WTC11 (cell line): ENCODE measurements around the gene SUMF1. TPM values are rescaled to one million over a fixed set of nuclear protein-coding genes. Genes with fewer than 3 reads are reported as not detected.

ENCODE experiments used
- ATAC-seq: fragments of 200-7000 bp; cut with Tn5 transposase; 2 replicates; pipeline ENCODE4 v1.10.0; 2021; ENCODE audit warnings: mild to moderate bottlenecking, moderate library complexity
- CTCF ChIA-PET: fragments of 300-600 bp; sonication (Branson Sonifier 250); formaldehyde crosslinking; loops from one replicate; lab custom pipeline; 2021; ENCODE audit warnings: antibody characterized with exemption; lab: Charles Lee
- POLR2A ChIA-PET: fragments of 350-600 bp; sonication (Branson Sonifier 250); formaldehyde crosslinking; loops from one replicate; lab custom pipeline; 2021; ENCODE audit warnings: antibody characterized with exemption; lab: Charles Lee
- DNase-seq: peaks from one replicate; pipeline ENCODE4 v3.0.0; 2021; ENCODE audit warnings: low spot score
- H3K27ac Mint-ChIP-seq: 2 replicates; pipeline ENCODE4 v1.8.0; 2021; ENCODE audit warnings: mixed read lengths
- H3K27me3 Mint-ChIP-seq: 2 replicates; pipeline ENCODE4 v1.8.0; 2021; ENCODE audit warnings: low read depth, mild to moderate bottlenecking, moderate library complexity, mixed read lengths
- H3K36me3 Mint-ChIP-seq: 2 replicates; pipeline ENCODE4 v1.8.0; 2021; ENCODE audit warnings: mixed read lengths
- H3K4me1 Mint-ChIP-seq: 2 replicates; pipeline ENCODE4 v1.8.0; 2022; ENCODE audit warnings: mixed read lengths
- H3K4me3 Mint-ChIP-seq: 2 replicates; pipeline ENCODE4 v1.8.0; 2021; ENCODE audit warnings: mild to moderate bottlenecking, moderate library complexity, mixed read lengths
- H3K9me3 Mint-ChIP-seq: 2 replicates; pipeline ENCODE4 v1.8.0; 2021; ENCODE audit warnings: mixed read lengths
- AR ChIP-seq: fragments of 250-450 bp; sonication (Bioruptor Pico); IDR thresholded peaks from 2 replicates; pipeline ENCODE4 v1.9.0; 2021; ENCODE audit warnings: mild to moderate bottlenecking
- ATF2 ChIP-seq: sonication (generic); formaldehyde crosslinking; IDR thresholded peaks from 2 replicates; pipeline ENCODE4 v1.8.1; 2022; ENCODE audit warnings: low read depth, missing genetic modification reagents, borderline replicate concordance
- FOXJ3 ChIP-seq: sonication (generic); formaldehyde crosslinking; IDR thresholded peaks from 2 replicates; pipeline ENCODE4 v1.9.0; 2021; ENCODE audit warnings: missing genetic modification reagents, mild to moderate bottlenecking, borderline replicate concordance
- GABPB1 ChIP-seq: sonication (generic); formaldehyde crosslinking; IDR thresholded peaks from 2 replicates; pipeline ENCODE4 v1.8.1; 2023; ENCODE audit warnings: mild to moderate bottlenecking, missing genetic modification reagents
- KAT7 ChIP-seq: sonication (generic); formaldehyde crosslinking; IDR thresholded peaks from 2 replicates; pipeline ENCODE4 v1.8.1; 2023; ENCODE audit warnings: missing genetic modification reagents, mild to moderate bottlenecking, borderline replicate concordance
- MXD4 ChIP-seq: fragments of 250-450 bp; sonication (Bioruptor Pico); IDR thresholded peaks from 2 replicates; pipeline ENCODE4 v1.8.0; 2021; ENCODE audit warnings: mild to moderate bottlenecking, moderate library complexity, borderline replicate concordance
- PRRX2 ChIP-seq: fragments of 250-450 bp; sonication (Bioruptor Pico); IDR thresholded peaks from 2 replicates; pipeline ENCODE4 v1.8.0; 2021; ENCODE audit warnings: mild to moderate bottlenecking
- SP1 ChIP-seq: sonication (generic); formaldehyde crosslinking; conservative IDR thresholded peaks from 2 replicates; pipeline ENCODE4 v1.8.1; 2022; ENCODE audit warnings: missing genetic modification reagents
- ZNF219 ChIP-seq: sonication (generic); formaldehyde crosslinking; IDR thresholded peaks from 2 replicates; pipeline ENCODE4 v1.8.0; 2023; ENCODE audit warnings: missing genetic modification reagents, mild to moderate bottlenecking, borderline replicate concordance
- ZNF232 ChIP-seq: sonication (generic); formaldehyde crosslinking; IDR thresholded peaks from 2 replicates; pipeline ENCODE4 v1.8.0; 2022; ENCODE audit warnings: mild to moderate bottlenecking, missing genetic modification reagents
- ZNF671 ChIP-seq: fragments of 250-450 bp; sonication (Bioruptor Pico); IDR thresholded peaks from 2 replicates; pipeline ENCODE4 v1.8.0; 2021; ENCODE audit warnings: mild to moderate bottlenecking
- ZSCAN18 ChIP-seq: fragments of 250-450 bp; sonication (Bioruptor Pico); IDR thresholded peaks from 2 replicates; pipeline ENCODE4 v2.1.2; 2022; ENCODE audit warnings: mild to moderate bottlenecking, moderate library complexity
- total RNA-seq: library from RNA; stranded (reverse); gene quantifications from 3 replicates; pipeline ENCODE4 v1.2.3, GENCODE V29; 2021
- TF ChIP-seq, protein P1 (sequence below): sonication (generic); formaldehyde crosslinking; IDR thresholded peaks from 2 replicates; pipeline ENCODE4 v1.8.1; 2022; ENCODE audit warnings: low read depth, mild to moderate bottlenecking, moderate library complexity, missing genetic modification reagents, borderline replicate concordance
- TF ChIP-seq, protein P2 (sequence below): sonication (generic); formaldehyde crosslinking; IDR thresholded peaks from 2 replicates; pipeline ENCODE4 v1.8.1; 2023; ENCODE audit warnings: mild to moderate bottlenecking, missing genetic modification reagents, moderate library complexity
- TF ChIP-seq, protein P3 (sequence below): sonication (generic); formaldehyde crosslinking; IDR thresholded peaks from 2 replicates; pipeline ENCODE4 v1.8.0; 2022; ENCODE audit warnings: mild to moderate bottlenecking, missing genetic modification reagents
- TF ChIP-seq, protein P4 (sequence below): sonication (generic); formaldehyde crosslinking; IDR thresholded peaks from 2 replicates; pipeline ENCODE4 v1.8.1; 2023; ENCODE audit warnings: mild to moderate bottlenecking, missing genetic modification reagents

SUMF1 gene
- total RNA-seq, 1 experiment from 2014 or later = 10.4 TPM

GRCh38 chr3:4514321-4514720 is 47.3 kb upstream of the SUMF1 start (continued):
- no peak for TF ChIP-seq ATF2 (CRISPR knock-in tag)
- no peak for TF ChIP-seq ZSCAN18 (CRISPR knock-in tag)
- TF ChIP-seq, all 79 proteins: peak for 0

- H3K4me3 Mint-ChIP-seq = no peak overlapping the region
- no peaks in the 10 kb centered on the region for H3K9me3 Mint-ChIP-seq
- peaks cover 38% of the 10 kb centered on the region for H3K4me1 Mint-ChIP-seq
- TF ChIP-seq MXD4 (CRISPR knock-in tag) (no peak), AR (CRISPR knock-in tag) (no peak), PRRX2 (CRISPR knock-in tag) (no peak), GABPB1 (CRISPR knock-in tag) (no peak), ZNF671 (CRISPR knock-in tag) (no peak), SP1 (CRISPR knock-in tag) (no peak), KAT7 (CRISPR knock-in tag) (no peak), ZNF232 (no peak), FOXJ3 (CRISPR knock-in tag) (no peak)
- TF ChIP-seq, protein P1, sequence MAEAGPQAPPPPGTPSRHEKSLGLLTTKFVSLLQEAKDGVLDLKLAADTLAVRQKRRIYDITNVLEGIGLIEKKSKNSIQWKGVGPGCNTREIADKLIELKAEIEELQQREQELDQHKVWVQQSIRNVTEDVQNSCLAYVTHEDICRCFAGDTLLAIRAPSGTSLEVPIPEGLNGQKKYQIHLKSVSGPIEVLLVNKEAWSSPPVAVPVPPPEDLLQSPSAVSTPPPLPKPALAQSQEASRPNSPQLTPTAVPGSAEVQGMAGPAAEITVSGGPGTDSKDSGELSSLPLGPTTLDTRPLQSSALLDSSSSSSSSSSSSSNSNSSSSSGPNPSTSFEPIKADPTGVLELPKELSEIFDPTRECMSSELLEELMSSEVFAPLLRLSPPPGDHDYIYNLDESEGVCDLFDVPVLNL = no peak
- TF ChIP-seq, protein P2, sequence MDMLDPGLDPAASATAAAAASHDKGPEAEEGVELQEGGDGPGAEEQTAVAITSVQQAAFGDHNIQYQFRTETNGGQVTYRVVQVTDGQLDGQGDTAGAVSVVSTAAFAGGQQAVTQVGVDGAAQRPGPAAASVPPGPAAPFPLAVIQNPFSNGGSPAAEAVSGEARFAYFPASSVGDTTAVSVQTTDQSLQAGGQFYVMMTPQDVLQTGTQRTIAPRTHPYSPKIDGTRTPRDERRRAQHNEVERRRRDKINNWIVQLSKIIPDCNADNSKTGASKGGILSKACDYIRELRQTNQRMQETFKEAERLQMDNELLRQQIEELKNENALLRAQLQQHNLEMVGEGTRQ = no peak
- ChIA-PET CTCF (interaction anchor here (0.6 to 3.4 kb wide), 5 partner anchors 10 to 163 kb away, joined by 3 to 14 read pairs (median 3); partner anchors contain the start of gene ITPR1), POLR2A (no interaction called here)
- DNase-seq (no peak), ATAC-seq (no peak; the same call in 1 of the 2 replicates)
- H3K27me3 Mint-ChIP-seq = no peaks in the 10 kb centered on the region
- H3K27ac Mint-ChIP-seq = no peak overlapping the region
- H3K36me3 Mint-ChIP-seq = no peaks in the 10 kb centered on the region
Observed at GRCh38 chr3:4512895-4513616, 46.0 kb upstream of the SUMF1 start.

DNA sequence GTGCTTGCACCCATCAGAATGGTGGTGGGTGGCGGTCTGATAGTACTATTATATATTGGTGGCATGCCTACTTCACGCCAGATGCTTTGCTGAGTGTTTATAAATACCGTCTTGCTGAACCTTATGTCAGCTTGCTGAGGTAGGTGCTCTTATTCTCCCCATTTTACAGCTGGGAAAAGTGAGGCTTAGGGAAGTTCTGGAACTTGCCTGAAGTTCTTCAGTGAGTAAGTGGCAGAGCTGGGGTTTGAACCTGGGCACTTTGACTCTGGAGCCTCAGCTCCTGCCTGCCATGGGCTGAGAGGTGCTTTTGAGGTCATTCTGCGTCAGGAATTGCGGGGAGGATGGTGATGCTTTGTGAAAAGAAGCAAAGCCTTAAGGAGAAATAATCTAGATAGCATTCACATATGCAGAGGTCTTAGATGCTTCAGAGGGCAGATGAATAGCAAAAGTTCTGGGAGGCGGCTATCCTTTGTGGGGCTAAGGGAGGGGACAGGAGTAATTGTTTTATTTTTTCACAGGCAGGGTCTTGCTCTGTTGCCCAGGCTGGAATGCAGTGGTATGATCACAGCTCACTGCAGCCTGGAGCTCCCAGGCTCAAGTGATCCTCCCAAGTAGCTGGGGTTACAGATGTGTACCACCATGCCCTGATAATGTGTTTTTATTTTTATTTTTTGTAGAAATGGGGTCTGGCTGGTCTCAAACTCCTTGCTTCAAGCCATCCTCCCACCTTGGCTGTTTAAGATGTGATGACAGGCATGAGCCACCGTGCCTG is 44.6 kb upstream of the SUMF1 start:
- H3K36me3 Mint-ChIP-seq = no peaks in the 10 kb centered on the region
- no peak overlapping the region for H3K27ac Mint-ChIP-seq
- ChIA-PET CTCF (interaction anchor here (3.4 kb wide), 1 partner anchor 18 kb away, joined by 14 read pairs; the partner anchor contains the start of gene ITPR1), POLR2A (interaction anchor here (2.0 kb wide), 1 partner anchor 18 kb away, joined by 9 read pairs; the partner anchor contains the start of gene ITPR1)
- no peaks in the 10 kb centered on the region for H3K27me3 Mint-ChIP-seq
- DNase-seq = no peak
- H3K9me3 Mint-ChIP-seq = no peaks in the 10 kb centered on the region
- no peak for ATAC-seq
- H3K4me3 Mint-ChIP-seq = no peak overlapping the region
- peaks cover 42% of the 10 kb centered on the region for H3K4me1 Mint-ChIP-seq
- TF ChIP-seq, protein P3, sequence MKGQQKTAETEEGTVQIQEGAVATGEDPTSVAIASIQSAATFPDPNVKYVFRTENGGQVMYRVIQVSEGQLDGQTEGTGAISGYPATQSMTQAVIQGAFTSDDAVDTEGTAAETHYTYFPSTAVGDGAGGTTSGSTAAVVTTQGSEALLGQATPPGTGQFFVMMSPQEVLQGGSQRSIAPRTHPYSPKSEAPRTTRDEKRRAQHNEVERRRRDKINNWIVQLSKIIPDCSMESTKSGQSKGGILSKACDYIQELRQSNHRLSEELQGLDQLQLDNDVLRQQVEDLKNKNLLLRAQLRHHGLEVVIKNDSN (CRISPR knock-in tag) = no peak
- TF ChIP-seq, protein P4, sequence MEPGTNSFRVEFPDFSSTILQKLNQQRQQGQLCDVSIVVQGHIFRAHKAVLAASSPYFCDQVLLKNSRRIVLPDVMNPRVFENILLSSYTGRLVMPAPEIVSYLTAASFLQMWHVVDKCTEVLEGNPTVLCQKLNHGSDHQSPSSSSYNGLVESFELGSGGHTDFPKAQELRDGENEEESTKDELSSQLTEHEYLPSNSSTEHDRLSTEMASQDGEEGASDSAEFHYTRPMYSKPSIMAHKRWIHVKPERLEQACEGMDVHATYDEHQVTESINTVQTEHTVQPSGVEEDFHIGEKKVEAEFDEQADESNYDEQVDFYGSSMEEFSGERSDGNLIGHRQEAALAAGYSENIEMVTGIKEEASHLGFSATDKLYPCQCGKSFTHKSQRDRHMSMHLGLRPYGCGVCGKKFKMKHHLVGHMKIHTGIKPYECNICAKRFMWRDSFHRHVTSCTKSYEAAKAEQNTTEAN (CRISPR knock-in tag) = no peak
- no peak for TF ChIP-seq ZNF219 (CRISPR knock-in tag)
